Measurements from ENCODE around the gene EFNA1. TPM values are rescaled to one million over a fixed set of nuclear protein-coding genes. Genes with fewer than 3 reads are reported as not detected.
A peak's percentile ranks its signal among the peaks of the same experiment; 100 is the strongest.

The EFNA1 gene
- polyA plus RNA-seq, 1 of the 3 experiments (the other 2 are of a cell fraction): 14.4 TPM

DNA sequence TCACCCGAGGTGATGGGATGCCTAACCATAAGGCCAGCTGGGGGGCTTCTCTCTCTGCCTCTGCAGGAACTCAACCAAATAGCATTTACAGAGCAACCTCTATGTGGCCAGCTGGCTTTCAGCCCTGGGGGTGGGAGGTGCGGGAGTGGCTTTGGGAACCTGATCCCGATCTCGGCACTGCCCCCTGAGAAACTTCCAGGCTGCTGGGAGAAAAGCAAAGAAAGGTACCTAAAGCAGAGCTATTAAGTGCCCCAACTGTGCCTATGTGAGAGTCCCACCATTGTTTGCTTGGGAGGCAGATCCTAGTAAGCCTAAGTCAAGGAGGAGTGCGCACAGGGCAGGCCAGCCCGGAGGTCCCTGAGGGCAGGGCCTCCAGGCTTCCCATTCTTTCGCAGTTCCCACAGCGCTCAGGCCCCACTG lies 38.4 kb downstream of the EFNA1 start (continued):
- TF ChIP-seq, protein P1, sequence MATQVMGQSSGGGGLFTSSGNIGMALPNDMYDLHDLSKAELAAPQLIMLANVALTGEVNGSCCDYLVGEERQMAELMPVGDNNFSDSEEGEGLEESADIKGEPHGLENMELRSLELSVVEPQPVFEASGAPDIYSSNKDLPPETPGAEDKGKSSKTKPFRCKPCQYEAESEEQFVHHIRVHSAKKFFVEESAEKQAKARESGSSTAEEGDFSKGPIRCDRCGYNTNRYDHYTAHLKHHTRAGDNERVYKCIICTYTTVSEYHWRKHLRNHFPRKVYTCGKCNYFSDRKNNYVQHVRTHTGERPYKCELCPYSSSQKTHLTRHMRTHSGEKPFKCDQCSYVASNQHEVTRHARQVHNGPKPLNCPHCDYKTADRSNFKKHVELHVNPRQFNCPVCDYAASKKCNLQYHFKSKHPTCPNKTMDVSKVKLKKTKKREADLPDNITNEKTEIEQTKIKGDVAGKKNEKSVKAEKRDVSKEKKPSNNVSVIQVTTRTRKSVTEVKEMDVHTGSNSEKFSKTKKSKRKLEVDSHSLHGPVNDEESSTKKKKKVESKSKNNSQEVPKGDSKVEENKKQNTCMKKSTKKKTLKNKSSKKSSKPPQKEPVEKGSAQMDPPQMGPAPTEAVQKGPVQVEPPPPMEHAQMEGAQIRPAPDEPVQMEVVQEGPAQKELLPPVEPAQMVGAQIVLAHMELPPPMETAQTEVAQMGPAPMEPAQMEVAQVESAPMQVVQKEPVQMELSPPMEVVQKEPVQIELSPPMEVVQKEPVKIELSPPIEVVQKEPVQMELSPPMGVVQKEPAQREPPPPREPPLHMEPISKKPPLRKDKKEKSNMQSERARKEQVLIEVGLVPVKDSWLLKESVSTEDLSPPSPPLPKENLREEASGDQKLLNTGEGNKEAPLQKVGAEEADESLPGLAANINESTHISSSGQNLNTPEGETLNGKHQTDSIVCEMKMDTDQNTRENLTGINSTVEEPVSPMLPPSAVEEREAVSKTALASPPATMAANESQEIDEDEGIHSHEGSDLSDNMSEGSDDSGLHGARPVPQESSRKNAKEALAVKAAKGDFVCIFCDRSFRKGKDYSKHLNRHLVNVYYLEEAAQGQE (IDR thresholded peaks at IDR 0.05; ENCODE audit: low read depth, low read length): no peak
- TF ChIP-seq, protein P2, sequence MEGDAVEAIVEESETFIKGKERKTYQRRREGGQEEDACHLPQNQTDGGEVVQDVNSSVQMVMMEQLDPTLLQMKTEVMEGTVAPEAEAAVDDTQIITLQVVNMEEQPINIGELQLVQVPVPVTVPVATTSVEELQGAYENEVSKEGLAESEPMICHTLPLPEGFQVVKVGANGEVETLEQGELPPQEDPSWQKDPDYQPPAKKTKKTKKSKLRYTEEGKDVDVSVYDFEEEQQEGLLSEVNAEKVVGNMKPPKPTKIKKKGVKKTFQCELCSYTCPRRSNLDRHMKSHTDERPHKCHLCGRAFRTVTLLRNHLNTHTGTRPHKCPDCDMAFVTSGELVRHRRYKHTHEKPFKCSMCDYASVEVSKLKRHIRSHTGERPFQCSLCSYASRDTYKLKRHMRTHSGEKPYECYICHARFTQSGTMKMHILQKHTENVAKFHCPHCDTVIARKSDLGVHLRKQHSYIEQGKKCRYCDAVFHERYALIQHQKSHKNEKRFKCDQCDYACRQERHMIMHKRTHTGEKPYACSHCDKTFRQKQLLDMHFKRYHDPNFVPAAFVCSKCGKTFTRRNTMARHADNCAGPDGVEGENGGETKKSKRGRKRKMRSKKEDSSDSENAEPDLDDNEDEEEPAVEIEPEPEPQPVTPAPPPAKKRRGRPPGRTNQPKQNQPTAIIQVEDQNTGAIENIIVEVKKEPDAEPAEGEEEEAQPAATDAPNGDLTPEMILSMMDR (IDR thresholded peaks at IDR 0.05): no peak
- TF ChIP-seq, protein P3, sequence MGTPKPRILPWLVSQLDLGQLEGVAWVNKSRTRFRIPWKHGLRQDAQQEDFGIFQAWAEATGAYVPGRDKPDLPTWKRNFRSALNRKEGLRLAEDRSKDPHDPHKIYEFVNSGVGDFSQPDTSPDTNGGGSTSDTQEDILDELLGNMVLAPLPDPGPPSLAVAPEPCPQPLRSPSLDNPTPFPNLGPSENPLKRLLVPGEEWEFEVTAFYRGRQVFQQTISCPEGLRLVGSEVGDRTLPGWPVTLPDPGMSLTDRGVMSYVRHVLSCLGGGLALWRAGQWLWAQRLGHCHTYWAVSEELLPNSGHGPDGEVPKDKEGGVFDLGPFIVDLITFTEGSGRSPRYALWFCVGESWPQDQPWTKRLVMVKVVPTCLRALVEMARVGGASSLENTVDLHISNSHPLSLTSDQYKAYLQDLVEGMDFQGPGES (IDR thresholded peaks at IDR 0.05; ENCODE audit: low read depth, low read length): no peak
- no peak for TF ChIP-seq NFIC (IDR thresholded peaks at IDR 0.05; ENCODE audit: borderline replicate concordance)

DNA sequence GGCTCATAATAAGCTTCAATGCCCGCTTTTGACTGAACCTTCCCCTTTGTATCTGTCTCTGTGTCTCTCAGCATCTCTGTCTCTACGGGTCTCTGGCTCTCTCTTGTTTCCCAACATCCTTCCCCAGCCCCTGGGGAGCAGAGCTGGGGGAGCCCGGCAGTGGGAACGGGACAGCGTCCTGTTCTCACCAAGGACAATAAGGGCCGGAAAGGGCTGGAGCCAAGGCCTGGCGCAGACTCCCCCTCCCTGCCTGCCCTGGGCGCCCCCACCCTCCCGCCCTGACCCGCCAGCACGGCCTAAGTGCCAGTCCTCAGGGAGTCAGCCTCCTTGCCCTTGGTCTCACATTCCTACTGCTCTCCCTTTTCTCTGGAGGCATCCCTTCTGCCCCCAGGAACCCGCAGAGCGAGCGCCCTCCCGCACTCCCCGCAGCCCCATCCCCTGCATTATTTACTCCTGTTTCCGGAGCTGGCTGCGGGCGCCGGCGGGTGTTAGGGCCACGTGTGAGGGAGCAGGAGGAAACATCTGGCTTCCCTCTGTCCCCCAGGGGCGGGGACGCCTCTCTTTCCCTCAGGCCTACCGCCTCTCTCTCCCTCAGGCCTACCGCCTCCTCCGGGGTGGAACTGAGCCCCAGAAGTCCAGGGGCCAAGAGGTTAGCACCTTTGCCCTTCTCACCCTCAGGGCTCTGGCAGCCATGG lies 38.9 kb downstream of the EFNA1 start:
- no peak overlapping the region for H3K9ac ChIP-seq
- H3K27me3 ChIP-seq (ENCODE audit: insufficient read depth): no peaks in the 10 kb centered on the region
- H3F3A ChIP-seq (replicated peaks; ENCODE audit: insufficient read depth): peaks cover 23% of the 10 kb centered on the region
- no peaks in the 10 kb centered on the region for H3K9me2 ChIP-seq
- ChIA-PET POLR2A (interaction anchor here (1.5 kb wide), 1 partner anchor 31 kb away, joined by 5 read pairs; the partner anchor contains the start of gene SLC50A1), CTCF (interaction anchor here (0.6 to 14.8 kb wide), 32 partner anchors 8 to 280 kb away, joined by 3 to 496 read pairs (median 6); partner anchors contain the start of genes ADAM15, DPM3, EFNA1 and PYGO2)
- peaks cover 16% of the 10 kb centered on the region in 2 experiments for H3K36me3 ChIP-seq (replicated peaks in 1 of 2; ENCODE audit: control insufficient read depth in 1 of 2, insufficient read depth in 2 of 2, low read length in 1 of 2)
- 87% methylated on average over 27 of the region's 27 CpGs for WGBS (ENCODE audit: low lambda C conversion rate)
- DNase-seq: peak; percentile 25
- no peak overlapping the region for H3K4me3 ChIP-seq (ENCODE audit: low read depth in 2 of 2, low read length in 1 of 2)
- H3K4me2 ChIP-seq: no peak overlapping the region
- no peak overlapping the region for H3K27ac ChIP-seq (ENCODE audit: low read depth in 2 of 2, low read length in 1 of 2)
- H3K79me2 ChIP-seq (ENCODE audit: insufficient read depth): peaks cover 15% of the 10 kb centered on the region
- H4K20me1 ChIP-seq (ENCODE audit: insufficient read depth): no peaks in the 10 kb centered on the region
- no peak overlapping the region for H2AFZ ChIP-seq (ENCODE audit: low read depth)
- no peaks in the 10 kb centered on the region for H3K9me3 ChIP-seq
- peaks cover 0 to 8% of the 10 kb centered on the region in 2 experiments; a peak in 1 of 4 replicates for H3K4me1 ChIP-seq (ENCODE audit: control insufficient read depth in 1 of 2, insufficient read depth in 2 of 2, low read depth in 1 of 2, low read length in 1 of 2)
- TF ChIP-seq FOSL2 (IDR thresholded peaks at IDR 0.05; ENCODE audit: borderline replicate concordance, low read depth) (no peak), TEAD4 (IDR thresholded peaks at IDR 0.05; ENCODE audit: borderline replicate concordance, insufficient read depth) (no peak), EZH2phosphoT487 (IDR thresholded peaks at IDR 0.05; ENCODE audit: borderline replicate concordance, low read depth) (no peak), RFX5 (IDR thresholded peaks at IDR 0.05; ENCODE audit: low read length) (no peak), FOXJ3 (CRISPR knock-in tag; IDR thresholded peaks at IDR 0.05) (no peak), GABPA (IDR thresholded peaks at IDR 0.05; ENCODE audit: low read depth) (no peak), YY1 (IDR thresholded peaks at IDR 0.05; ENCODE audit: low read depth) (no peak), GATA2 (CRISPR knock-in tag; IDR thresholded peaks at IDR 0.05) (no peak)
- TF ChIP-seq, protein P3 (IDR thresholded peaks at IDR 0.05; ENCODE audit: low read depth, low read length): no peak
- TF ChIP-seq, protein P1 (IDR thresholded peaks at IDR 0.05; ENCODE audit: low read depth, low read length): no peak
- TF ChIP-seq, protein P4, sequence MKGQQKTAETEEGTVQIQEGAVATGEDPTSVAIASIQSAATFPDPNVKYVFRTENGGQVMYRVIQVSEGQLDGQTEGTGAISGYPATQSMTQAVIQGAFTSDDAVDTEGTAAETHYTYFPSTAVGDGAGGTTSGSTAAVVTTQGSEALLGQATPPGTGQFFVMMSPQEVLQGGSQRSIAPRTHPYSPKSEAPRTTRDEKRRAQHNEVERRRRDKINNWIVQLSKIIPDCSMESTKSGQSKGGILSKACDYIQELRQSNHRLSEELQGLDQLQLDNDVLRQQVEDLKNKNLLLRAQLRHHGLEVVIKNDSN (IDR thresholded peaks at IDR 0.05; ENCODE audit: borderline replicate concordance, low read depth): no peak

All from SK-N-SH (cell line).